Measurements from ENCODE around the gene ATP8A2. TPM values are rescaled to one million over a fixed set of nuclear protein-coding genes. Genes with fewer than 3 reads are reported as not detected.

Gene ATP8A2
- total RNA-seq, 2 donors from 2014 or later: 0.25 to 0.33 TPM

- DNase-seq (ENCODE audit: low spot score in 2 of 2): no peak
- H3K27ac Mint-ChIP-seq: no peak overlapping the region
- H3K9me3 Mint-ChIP-seq: peaks cover 10 to 16% of the 10 kb centered on the region in 2 donors
- no peak for ATAC-seq
- peaks cover 10 to 12% of the 10 kb centered on the region in 2 donors for H3K36me3 Mint-ChIP-seq
Measured at GRCh38 chr13:25608181-25608580, 236.4 kb downstream of the ATP8A2 start.

DNA sequence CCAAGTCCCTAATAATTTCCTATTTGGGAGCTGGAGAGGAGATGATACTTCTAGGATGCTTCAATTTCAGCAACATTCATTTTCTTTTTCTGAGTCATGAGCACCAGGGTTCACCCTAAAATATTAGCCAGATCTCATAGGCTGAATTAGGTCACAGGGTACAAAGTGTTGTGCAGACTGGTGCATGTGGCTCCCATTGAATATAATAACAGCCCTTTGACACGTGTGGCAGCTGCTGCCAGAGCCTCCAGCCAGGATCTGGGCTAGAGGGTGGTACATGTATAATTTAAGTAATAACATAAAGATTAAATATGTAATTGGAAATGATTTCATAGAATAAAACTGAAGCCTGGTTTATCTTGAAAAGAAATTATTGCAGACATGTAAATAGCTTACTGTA lies 244.9 kb downstream of the ATP8A2 start:
- Mint-ChIP-seq H3K9me3 (peaks cover 3 to 6% of the 10 kb centered on the region in 2 donors), H3K36me3 (peaks cover 5 to 10% of the 10 kb centered on the region in 2 donors), H3K27ac (no peak overlapping the region)
- ATAC-seq (no peak), DNase-seq (ENCODE audit: low spot score in 2 of 2) (no peak)

DNA sequence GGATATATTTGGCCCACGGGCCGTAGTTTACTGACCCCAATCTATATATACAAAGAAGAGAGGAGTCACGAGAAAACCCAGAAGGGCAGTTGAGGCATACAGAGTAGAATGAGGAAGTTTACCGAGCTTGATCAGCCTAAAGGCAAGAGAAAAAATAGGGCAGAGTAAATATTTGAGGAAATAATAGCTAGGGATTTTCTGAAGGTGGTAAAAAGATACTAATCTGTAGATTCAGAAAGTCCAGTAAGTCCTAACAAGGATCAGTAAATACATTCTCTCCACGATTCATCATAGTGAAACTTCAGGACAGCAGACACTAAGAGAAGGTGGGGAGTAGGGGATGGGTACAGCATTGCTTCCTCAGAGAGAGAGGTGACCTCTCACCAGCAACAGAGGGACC lies 248.1 kb downstream of the ATP8A2 start:
- DNase-seq (ENCODE audit: low spot score in 2 of 2): no peak
- Mint-ChIP-seq H3K27ac (no peak overlapping the region), H3K36me3 (peaks cover 5 to 6% of the 10 kb centered on the region in 2 donors), H3K9me3 (peaks cover 0 to 6% of the 10 kb centered on the region in 2 donors)
- ATAC-seq: no peak

DNA sequence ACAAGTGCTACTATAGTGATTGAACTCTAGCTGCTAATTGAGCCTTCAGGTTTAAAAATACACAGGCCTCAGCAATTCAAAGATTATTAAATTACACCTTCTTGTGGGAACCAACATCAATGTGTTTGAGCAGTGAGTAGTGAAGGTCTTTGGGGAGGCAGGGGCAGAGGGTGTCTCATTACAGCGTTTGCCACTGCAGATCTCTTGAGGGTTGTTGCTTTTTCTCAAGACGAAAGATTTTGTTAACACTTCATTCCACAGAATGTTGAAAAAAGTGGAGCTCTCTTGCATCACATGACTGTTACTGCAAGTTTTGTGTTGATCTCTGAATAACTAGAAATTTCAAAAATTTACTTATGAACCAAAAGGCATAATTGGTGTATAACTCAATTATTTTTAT lies 253.6 kb downstream of the ATP8A2 start:
- Mint-ChIP-seq H3K27ac (no peak overlapping the region), H3K36me3 (peaks cover 0 to 9% of the 10 kb centered on the region in 2 donors), H3K9me3 (peaks cover 6 to 7% of the 10 kb centered on the region in 2 donors)
- ATAC-seq (no peak), DNase-seq (ENCODE audit: low spot score in 2 of 2) (no peak)

DNA sequence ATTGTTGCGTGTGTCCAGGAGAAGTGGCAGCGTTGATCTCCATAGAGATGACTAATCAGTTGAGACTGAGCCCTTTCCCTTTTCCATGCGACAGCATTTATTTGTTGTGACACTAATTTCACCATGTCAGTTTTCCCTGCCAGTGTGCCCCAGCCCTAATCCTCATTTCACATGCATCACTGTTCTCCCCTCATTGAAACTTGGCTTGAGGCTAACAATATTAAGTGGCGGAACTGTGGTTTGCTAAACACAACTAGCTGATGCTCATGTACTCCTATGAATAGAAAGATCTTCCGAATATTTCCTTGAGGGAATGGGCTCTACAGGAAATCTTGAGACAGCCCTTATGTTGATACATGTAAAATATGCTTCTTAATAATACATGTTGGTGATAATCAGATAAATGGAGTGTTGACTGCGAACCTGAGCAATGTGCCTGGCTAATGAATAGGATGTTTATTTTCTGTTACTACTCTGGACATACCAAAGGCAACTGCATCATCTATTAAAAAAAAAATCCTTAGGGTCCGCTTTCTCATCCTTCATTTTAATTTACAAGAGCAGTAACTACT lies 258.6 kb downstream of the ATP8A2 start:
- peaks cover 0 to 9% of the 10 kb centered on the region in 2 donors for H3K36me3 Mint-ChIP-seq
- ATAC-seq (no peak), DNase-seq (ENCODE audit: low spot score in 2 of 2) (no peak)
- peaks cover 6 to 7% of the 10 kb centered on the region in 2 donors for H3K9me3 Mint-ChIP-seq
- H3K27ac Mint-ChIP-seq: no peak overlapping the region

- ATAC-seq: no peak
Measured at GRCh38 chr13:25632166-25632888, 260.6 kb downstream of the ATP8A2 start.

DNA sequence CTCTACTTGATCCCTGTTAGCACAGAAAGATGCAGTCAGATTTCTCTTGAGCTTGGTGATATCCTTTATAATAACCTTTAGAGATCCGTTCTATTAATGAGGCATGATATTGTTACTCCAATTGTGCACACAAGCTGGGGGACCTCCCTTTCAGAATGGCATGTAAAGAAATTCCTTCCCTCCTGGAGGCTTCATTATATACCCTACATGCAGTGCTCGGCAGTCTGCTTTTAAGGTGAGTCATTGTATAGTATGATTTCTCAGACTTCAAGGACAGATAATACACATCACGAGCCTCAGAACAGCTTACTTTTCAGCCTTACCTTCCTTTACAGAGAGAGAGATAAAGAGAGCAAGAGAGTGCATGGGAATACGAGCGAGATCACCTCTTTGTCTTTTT lies 261.3 kb downstream of the ATP8A2 start:
- peaks cover 0 to under 1% of the 10 kb centered on the region in 2 donors for H3K9me3 Mint-ChIP-seq
- H3K27ac Mint-ChIP-seq: no peak overlapping the region
- H3K36me3 Mint-ChIP-seq: no peaks in the 10 kb centered on the region
- no peak for DNase-seq (ENCODE audit: low spot score in 2 of 2)
- no peak for ATAC-seq

More at GRCh38 chr13:25632166-25632888, 260.6 kb downstream of the ATP8A2 start:
- DNase-seq (ENCODE audit: low spot score in 2 of 2): no peak
- H3K36me3 Mint-ChIP-seq: no peaks in the 10 kb centered on the region
- H3K27ac Mint-ChIP-seq: no peak overlapping the region
- H3K9me3 Mint-ChIP-seq: no peaks in the 10 kb centered on the region

DNA sequence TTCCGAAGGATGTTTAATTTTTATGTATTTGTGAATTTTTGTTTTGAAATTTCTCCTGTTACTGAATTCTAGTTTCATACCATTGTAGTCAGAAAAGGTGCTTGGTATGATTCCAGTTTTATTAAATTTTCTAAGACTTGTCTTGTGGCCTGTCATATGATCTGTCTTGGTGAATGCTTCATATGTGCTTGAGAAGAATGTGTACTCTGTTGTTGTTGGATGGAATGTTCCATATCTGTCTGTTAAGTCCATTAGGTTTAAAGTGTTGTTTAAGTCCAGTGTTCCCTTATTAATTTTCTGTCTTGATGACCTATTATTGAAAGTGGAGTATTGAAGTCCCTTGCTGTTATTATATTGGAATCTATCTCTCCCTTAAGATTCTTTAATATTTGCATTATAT lies 273.9 kb downstream of the ATP8A2 start:
- ATAC-seq (no peak), DNase-seq (ENCODE audit: low spot score in 2 of 2) (no peak)
- H3K36me3 Mint-ChIP-seq: peaks cover 0 to 13% of the 10 kb centered on the region in 2 donors
- H3K9me3 Mint-ChIP-seq: peaks cover 6 to 9% of the 10 kb centered on the region in 2 donors
- no peak overlapping the region for H3K27ac Mint-ChIP-seq

- ATAC-seq (no peak), DNase-seq (ENCODE audit: low spot score in 2 of 2) (no peak)
- Mint-ChIP-seq H3K9me3 (peaks cover 6 to 9% of the 10 kb centered on the region in 2 donors), H3K27ac (no peak overlapping the region), H3K36me3 (peaks cover 0 to 13% of the 10 kb centered on the region in 2 donors)
Measured at GRCh38 chr13:25649001-25649633, 277.3 kb downstream of the ATP8A2 start.

GRCh38 chr13:25652764-25653163 lies 281.0 kb downstream of the ATP8A2 start:
- H3K27ac Mint-ChIP-seq: no peak overlapping the region
- peaks cover 5 to 6% of the 10 kb centered on the region in 2 donors for H3K9me3 Mint-ChIP-seq
- DNase-seq (ENCODE audit: low spot score in 2 of 2): no peak
- no peak for ATAC-seq
- H3K36me3 Mint-ChIP-seq: peaks cover 0 to 13% of the 10 kb centered on the region in 2 donors

DNA sequence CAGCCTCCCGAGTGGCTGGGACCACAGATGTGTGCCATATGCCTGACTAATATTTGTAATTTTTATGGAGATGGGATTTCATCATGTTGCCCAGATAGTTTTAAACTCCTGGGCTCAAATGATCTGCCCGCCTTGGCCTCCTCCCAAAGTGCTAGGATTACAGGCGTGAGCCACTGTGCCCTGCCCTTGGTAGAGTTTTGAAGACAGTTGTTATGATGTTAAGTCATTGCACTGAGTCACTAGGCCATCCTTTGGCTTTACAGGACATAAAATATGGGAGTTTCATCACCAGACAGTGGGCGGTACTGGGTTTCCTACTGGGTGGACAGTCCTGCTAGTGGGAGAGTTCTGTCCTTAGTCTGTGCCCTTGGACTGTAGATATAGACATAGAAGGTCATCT lies 282.5 kb downstream of the ATP8A2 start:
- ATAC-seq: no peak
- no peak for DNase-seq (ENCODE audit: low spot score in 2 of 2)
- H3K27ac Mint-ChIP-seq: no peak overlapping the region
- peaks cover 0 to 3% of the 10 kb centered on the region in 2 donors for H3K36me3 Mint-ChIP-seq
- no peaks in the 10 kb centered on the region for H3K9me3 Mint-ChIP-seq

DNA sequence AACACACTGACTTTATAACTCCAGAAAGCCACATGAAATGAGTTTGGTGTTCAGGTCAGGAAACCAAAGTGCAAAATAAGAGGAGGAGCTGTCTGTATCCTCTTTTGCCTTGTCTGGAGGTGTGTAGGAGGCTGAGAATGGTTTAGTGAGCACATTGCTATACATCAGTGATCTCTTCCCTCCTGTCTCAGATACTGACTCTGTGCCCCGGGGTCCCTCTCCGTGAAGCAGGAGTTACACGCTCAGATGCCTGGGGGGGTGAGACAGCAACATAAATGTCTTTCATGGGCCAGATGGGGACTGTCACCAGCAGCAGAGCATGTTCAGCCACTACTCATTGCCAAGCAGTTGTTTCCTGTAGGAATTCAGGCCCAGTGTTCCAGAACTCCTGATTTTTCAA lies 285.4 kb downstream of the ATP8A2 start:
- H3K9me3 Mint-ChIP-seq: no peaks in the 10 kb centered on the region
- no peak for ATAC-seq
- H3K36me3 Mint-ChIP-seq: no peaks in the 10 kb centered on the region
- no peak overlapping the region for H3K27ac Mint-ChIP-seq
- no peak for DNase-seq (ENCODE audit: low spot score in 2 of 2)

GRCh38 chr13:25659091-25659795 lies 287.5 kb downstream of the ATP8A2 start:
- ATAC-seq (no peak), DNase-seq (ENCODE audit: low spot score in 2 of 2) (no peak)
- Mint-ChIP-seq H3K36me3 (no peaks in the 10 kb centered on the region), H3K27ac (no peak overlapping the region), H3K9me3 (no peaks in the 10 kb centered on the region)

DNA sequence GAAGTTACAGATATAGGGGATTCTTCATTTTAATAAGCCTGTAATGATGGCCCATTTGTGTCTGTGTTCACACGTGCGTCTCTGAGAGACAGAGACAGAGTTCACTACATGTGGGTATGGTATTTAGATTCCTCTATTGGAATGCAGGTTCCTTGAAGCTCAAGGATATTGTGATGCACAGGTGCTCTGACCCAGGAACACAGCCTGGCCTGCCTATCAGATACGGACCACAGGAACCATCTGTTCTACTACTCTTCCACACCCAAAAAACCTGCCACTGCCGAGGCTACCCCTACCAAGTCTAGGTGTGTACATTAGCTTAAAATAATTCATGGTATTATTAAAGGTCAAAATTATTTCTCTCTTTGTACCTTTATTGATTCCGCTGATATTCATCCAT lies 289.2 kb downstream of the ATP8A2 start:
- H3K9me3 Mint-ChIP-seq: no peaks in the 10 kb centered on the region
- no peaks in the 10 kb centered on the region for H3K36me3 Mint-ChIP-seq
- DNase-seq (ENCODE audit: low spot score in 2 of 2) (no peak), ATAC-seq (no peak)
- H3K27ac Mint-ChIP-seq: no peak overlapping the region

DNA sequence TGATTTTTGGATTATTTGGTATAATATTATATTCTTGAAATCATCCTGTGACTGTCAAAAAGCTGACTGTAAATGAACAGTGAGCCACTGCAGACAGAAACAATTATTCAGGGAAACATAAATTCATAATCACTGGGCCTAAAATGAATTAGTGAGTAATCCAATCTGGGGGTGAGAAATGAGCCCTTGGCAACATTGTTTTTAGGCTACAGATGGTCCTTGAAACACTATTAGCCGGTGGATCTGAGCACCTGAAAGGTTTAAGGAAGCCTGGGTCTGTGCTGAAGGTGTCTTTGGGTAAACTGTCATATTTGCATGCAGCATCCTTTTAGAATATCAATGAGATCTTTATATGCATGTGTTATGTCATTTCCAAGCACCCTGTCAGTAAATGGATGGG lies 290.7 kb downstream of the ATP8A2 start:
- no peak for ATAC-seq
- no peak for DNase-seq (ENCODE audit: low spot score in 2 of 2)
- no peaks in the 10 kb centered on the region for H3K9me3 Mint-ChIP-seq
- H3K36me3 Mint-ChIP-seq: no peaks in the 10 kb centered on the region
- H3K27ac Mint-ChIP-seq: no peak overlapping the region

- no peak overlapping the region for H3K27ac Mint-ChIP-seq
- H3K9me3 Mint-ChIP-seq: peaks cover 14 to 16% of the 10 kb centered on the region in 2 donors
- no peak for ATAC-seq
- peaks cover 14 to 15% of the 10 kb centered on the region in 2 donors for H3K36me3 Mint-ChIP-seq
- no peak for DNase-seq (ENCODE audit: low spot score in 2 of 2)
Measured at GRCh38 chr13:25668345-25668744, 296.6 kb downstream of the ATP8A2 start.

DNA sequence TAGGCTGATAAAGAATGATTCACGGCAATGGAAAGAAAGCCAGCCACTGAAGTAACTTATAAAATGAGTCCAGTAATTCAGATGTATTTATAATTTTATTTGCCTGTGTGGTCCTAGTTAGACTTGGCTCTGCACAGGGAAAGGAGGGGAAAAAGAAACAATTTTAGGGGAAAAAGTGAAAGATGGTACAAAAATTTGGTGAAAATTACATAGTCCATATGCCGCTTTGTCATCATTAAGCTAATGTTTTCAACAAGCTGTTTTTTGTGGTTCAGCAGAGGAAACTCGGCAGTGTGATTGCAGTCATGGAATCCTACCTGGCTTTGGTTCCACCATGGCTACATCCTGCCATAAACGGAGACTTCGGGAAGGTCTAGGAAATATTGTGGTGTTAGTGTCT lies 301.9 kb downstream of the ATP8A2 start:
- no peak for ATAC-seq
- H3K36me3 Mint-ChIP-seq: peaks cover 8 to 9% of the 10 kb centered on the region in 2 donors

More for the DNA sequence above, 301.9 kb downstream of the ATP8A2 start:
- peaks cover 8 to 9% of the 10 kb centered on the region in 2 donors for H3K9me3 Mint-ChIP-seq
- H3K27ac Mint-ChIP-seq: no peak overlapping the region
- DNase-seq (ENCODE audit: low spot score in 2 of 2): no peak

Measured in activated naive CD4-positive, alpha-beta T cell treated with anti-CD3 and anti-CD28 coated beads, Interleukin-2, amount 50 U/mL, for 72 hours (primary cell).